Medulla oblongata (tissue), 1 donor: Measurements from ENCODE around the gene CLDN6.

Experiments
- DNase-seq: peaks from one replicate; pipeline ENCODE4 v3.0.0-alpha.2; 2015; ENCODE audit errors: extremely low spot score

The CLDN6 gene

GRCh38 chr16:2971134-2971984 lies 46.6 kb downstream of the CLDN6 start:
- DNase-seq: no peak

- no peak for DNase-seq
Observed at GRCh38 chr16:2970563-2970962, 47.4 kb downstream of the CLDN6 start.

- DNase-seq: peak; percentile 77
Observed at GRCh38 chr16:2969545-2970521, 48.1 kb downstream of the CLDN6 start.

GRCh38 chr16:2968738-2969544 lies 49.0 kb downstream of the CLDN6 start, which contains the start of gene PAQR4:
Gene PAQR4 (plus strand): TSS chr16:2969348. CDS start chr16:2969675, 327 bp downstream.
- peak; percentile 95 for DNase-seq

GRCh38 chr16:2968368-2968737 lies 49.6 kb downstream of the CLDN6 start:
- DNase-seq: no peak

GRCh38 chr16:2967721-2968161 lies 50.2 kb downstream of the CLDN6 start:
- DNase-seq: no peak

- no peak for DNase-seq
Observed at GRCh38 chr16:2967211-2967631, 50.8 kb downstream of the CLDN6 start.

GRCh38 chr16:2966808-2967191 lies 51.2 kb downstream of the CLDN6 start:
- DNase-seq: no peak

- DNase-seq: no peak
Observed at GRCh38 chr16:2966043-2966807, 51.8 kb downstream of the CLDN6 start.
